ENCODE results near the gene NSG2. TPM values are rescaled to one million over a fixed set of nuclear protein-coding genes. Genes with fewer than 3 reads are reported as not detected.

Gene NSG2
- total RNA-seq, 2 experiments from 2014 or later = not detected

DNA sequence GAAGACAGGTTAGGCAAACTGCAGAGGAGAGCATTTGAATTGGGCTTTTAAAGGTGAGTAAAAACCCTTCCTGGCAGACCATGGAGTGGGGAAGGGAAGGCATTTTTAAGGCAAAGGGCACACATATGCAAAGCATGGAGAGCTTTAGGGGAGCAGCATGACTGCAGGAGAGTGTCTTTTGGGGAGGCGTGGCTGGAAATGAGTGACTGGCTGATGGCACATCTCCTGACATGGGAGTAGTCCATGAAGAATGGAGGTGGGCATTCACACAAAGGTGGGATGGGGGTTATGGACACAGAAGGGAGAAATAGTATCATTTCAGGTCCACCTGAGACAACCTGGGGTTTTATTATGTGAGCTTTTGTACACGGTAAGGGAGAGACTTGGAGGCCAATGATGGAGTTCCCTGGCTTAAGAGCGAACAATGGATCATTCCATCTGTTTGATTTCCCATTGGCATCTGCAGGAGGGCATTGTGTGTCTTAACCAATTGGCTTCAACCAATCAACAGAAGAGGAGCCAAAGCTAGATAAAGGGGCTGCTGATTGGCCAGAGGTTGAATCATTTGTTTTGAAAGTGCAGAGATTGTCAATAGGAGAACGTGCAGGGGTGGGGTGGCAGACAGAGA lies 2.1 kb downstream of the NSG2 start:
- CTCF ChIA-PET (ENCODE audit: unreplicated experiment) = no interaction called here
- no peaks in the 10 kb centered on the region for H4K20me1 ChIP-seq (ENCODE audit: insufficient read depth, low read length)
- H3K9me3 ChIP-seq (ENCODE audit: low read length) = no peaks in the 10 kb centered on the region
- no peak overlapping the region for H3K4me3 ChIP-seq (ENCODE audit: low read depth, low read length, poor library complexity, severe bottlenecking)
- intact Hi-C loops (cut with micrococcal nuclease; ENCODE audit: unreplicated experiment) = no loop called here
- H3K79me2 ChIP-seq (ENCODE audit: insufficient read depth, low read depth, low read length) = no peaks in the 10 kb centered on the region
- H3K36me3 ChIP-seq (ENCODE audit: insufficient read depth, low read length) = no peaks in the 10 kb centered on the region
- no peak overlapping the region for H2AFZ ChIP-seq (ENCODE audit: low read length)
- no peaks in the 10 kb centered on the region for H3K9me2 ChIP-seq (ENCODE audit: insufficient read depth, low read length)
- POLR2A ChIA-PET = no interaction called here
- TF ChIP-seq, protein P1, sequence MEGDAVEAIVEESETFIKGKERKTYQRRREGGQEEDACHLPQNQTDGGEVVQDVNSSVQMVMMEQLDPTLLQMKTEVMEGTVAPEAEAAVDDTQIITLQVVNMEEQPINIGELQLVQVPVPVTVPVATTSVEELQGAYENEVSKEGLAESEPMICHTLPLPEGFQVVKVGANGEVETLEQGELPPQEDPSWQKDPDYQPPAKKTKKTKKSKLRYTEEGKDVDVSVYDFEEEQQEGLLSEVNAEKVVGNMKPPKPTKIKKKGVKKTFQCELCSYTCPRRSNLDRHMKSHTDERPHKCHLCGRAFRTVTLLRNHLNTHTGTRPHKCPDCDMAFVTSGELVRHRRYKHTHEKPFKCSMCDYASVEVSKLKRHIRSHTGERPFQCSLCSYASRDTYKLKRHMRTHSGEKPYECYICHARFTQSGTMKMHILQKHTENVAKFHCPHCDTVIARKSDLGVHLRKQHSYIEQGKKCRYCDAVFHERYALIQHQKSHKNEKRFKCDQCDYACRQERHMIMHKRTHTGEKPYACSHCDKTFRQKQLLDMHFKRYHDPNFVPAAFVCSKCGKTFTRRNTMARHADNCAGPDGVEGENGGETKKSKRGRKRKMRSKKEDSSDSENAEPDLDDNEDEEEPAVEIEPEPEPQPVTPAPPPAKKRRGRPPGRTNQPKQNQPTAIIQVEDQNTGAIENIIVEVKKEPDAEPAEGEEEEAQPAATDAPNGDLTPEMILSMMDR (conservative IDR thresholded peaks at IDR 0.05; ENCODE audit: low read length) = no peak
- no peak for TF ChIP-seq EZH2phosphoT487 (IDR thresholded peaks at IDR 0.05; ENCODE audit: borderline replicate concordance, low read depth, low read length)
- no TSS peak for BruUV-seq (replicated peaks)
- H3K4me2 ChIP-seq (ENCODE audit: low read length) = no peak overlapping the region
- no peaks in the 10 kb centered on the region for H3K4me1 ChIP-seq (ENCODE audit: insufficient read depth, low read length, poor library complexity, severe bottlenecking)
- H3K27ac ChIP-seq (ENCODE audit: low read depth, low read length, poor library complexity, severe bottlenecking) = no peak overlapping the region
- DNase-seq (ENCODE audit: low spot score) = no peak

DNA sequence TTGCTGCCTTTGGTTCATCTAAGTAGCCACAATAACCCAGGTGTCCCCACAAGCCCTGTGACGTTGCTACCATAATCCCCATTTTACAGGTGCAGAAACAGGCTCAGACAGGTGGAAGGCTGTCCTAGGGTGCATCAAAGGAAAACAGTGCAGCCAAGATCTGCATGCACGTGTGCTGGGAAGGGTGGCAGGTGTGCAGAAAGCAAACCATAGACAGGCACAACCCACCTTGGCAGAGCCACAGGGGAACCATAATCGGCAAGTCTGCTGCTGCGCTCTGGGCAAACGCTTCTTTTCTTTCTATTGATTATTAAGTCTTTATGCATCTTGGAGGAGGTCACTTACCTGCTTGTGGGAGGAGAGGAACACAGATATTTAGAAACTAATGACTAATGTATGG lies 7.1 kb downstream of the NSG2 start:
- no peak overlapping the region for H3K4me2 ChIP-seq (ENCODE audit: low read length)
- POLR2A ChIA-PET = no interaction called here

GRCh38 chr5:174053905-174054304 lies 8.4 kb downstream of the NSG2 start:
- H3K36me3 ChIP-seq (ENCODE audit: insufficient read depth, low read length) = no peaks in the 10 kb centered on the region
- no peak overlapping the region for H3K27ac ChIP-seq (ENCODE audit: low read depth, low read length, poor library complexity, severe bottlenecking)
- ChIA-PET CTCF (ENCODE audit: unreplicated experiment) (interaction anchor here (0.6 kb wide), 1 partner anchor 182 kb away, joined by 3 read pairs; no protein-coding TSS in a partner anchor), POLR2A (interaction anchor here (0.7 kb wide), 1 partner anchor 946 kb away, joined by 3 read pairs; no protein-coding TSS in a partner anchor)
- H3K4me1 ChIP-seq (ENCODE audit: insufficient read depth, low read length, poor library complexity, severe bottlenecking) = no peaks in the 10 kb centered on the region
- H3K4me3 ChIP-seq (ENCODE audit: low read depth, low read length, poor library complexity, severe bottlenecking) = no peak overlapping the region
- TF ChIP-seq, protein P1 (conservative IDR thresholded peaks at IDR 0.05; ENCODE audit: low read length) = no peak
- TF ChIP-seq EZH2phosphoT487 (IDR thresholded peaks at IDR 0.05; ENCODE audit: borderline replicate concordance, low read depth, low read length) = no peak
- no peaks in the 10 kb centered on the region for H3K9me2 ChIP-seq (ENCODE audit: insufficient read depth, low read length)
- H3K4me2 ChIP-seq (ENCODE audit: low read length) = no peak overlapping the region
- no peaks in the 10 kb centered on the region for H3K9me3 ChIP-seq (ENCODE audit: low read length)
- no peak overlapping the region for H2AFZ ChIP-seq (ENCODE audit: low read length)
- DNase-seq (ENCODE audit: low spot score) = no peak
- no peaks in the 10 kb centered on the region for H3K79me2 ChIP-seq (ENCODE audit: insufficient read depth, low read depth, low read length)
- BruUV-seq (replicated peaks) = no TSS peak
- no peaks in the 10 kb centered on the region for H4K20me1 ChIP-seq (ENCODE audit: insufficient read depth, low read length)
- intact Hi-C loops (cut with micrococcal nuclease; ENCODE audit: unreplicated experiment) = no loop called here

More for the DNA sequence above, 7.1 kb downstream of the NSG2 start:
- Histone ChIP-seq H4K20me1 (ENCODE audit: insufficient read depth, low read length) (no peaks in the 10 kb centered on the region), H3K4me3 (ENCODE audit: low read depth, low read length, poor library complexity, severe bottlenecking) (no peak overlapping the region), H3K79me2 (ENCODE audit: insufficient read depth, low read depth, low read length) (no peaks in the 10 kb centered on the region), H3K9me2 (ENCODE audit: insufficient read depth, low read length) (no peaks in the 10 kb centered on the region), H3K4me1 (ENCODE audit: insufficient read depth, low read length, poor library complexity, severe bottlenecking) (no peaks in the 10 kb centered on the region), H3K9me3 (ENCODE audit: low read length) (no peaks in the 10 kb centered on the region), H3K27ac (ENCODE audit: low read depth, low read length, poor library complexity, severe bottlenecking) (no peak overlapping the region), H2AFZ (ENCODE audit: low read length) (no peak overlapping the region), H3K36me3 (ENCODE audit: insufficient read depth, low read length) (no peaks in the 10 kb centered on the region)
- no peak for TF ChIP-seq EZH2phosphoT487 (IDR thresholded peaks at IDR 0.05; ENCODE audit: borderline replicate concordance, low read depth, low read length)
- TF ChIP-seq, protein P1 (conservative IDR thresholded peaks at IDR 0.05; ENCODE audit: low read length) = no peak
- CTCF ChIA-PET (ENCODE audit: unreplicated experiment) = no interaction called here
- no peak for DNase-seq (ENCODE audit: low spot score)
- intact Hi-C loops (cut with micrococcal nuclease; ENCODE audit: unreplicated experiment) = no loop called here
- no TSS peak for BruUV-seq (replicated peaks)
